ENCODE results near the gene ITGB2. TPM values are rescaled to one million over a fixed set of nuclear protein-coding genes. Genes with fewer than 3 reads are reported as not detected.
A peak's percentile ranks its signal among the peaks of the same experiment; 100 is the strongest.

Gene ITGB2
- total RNA-seq, 1 donor from 2014 or later = 0.91 TPM

DNA sequence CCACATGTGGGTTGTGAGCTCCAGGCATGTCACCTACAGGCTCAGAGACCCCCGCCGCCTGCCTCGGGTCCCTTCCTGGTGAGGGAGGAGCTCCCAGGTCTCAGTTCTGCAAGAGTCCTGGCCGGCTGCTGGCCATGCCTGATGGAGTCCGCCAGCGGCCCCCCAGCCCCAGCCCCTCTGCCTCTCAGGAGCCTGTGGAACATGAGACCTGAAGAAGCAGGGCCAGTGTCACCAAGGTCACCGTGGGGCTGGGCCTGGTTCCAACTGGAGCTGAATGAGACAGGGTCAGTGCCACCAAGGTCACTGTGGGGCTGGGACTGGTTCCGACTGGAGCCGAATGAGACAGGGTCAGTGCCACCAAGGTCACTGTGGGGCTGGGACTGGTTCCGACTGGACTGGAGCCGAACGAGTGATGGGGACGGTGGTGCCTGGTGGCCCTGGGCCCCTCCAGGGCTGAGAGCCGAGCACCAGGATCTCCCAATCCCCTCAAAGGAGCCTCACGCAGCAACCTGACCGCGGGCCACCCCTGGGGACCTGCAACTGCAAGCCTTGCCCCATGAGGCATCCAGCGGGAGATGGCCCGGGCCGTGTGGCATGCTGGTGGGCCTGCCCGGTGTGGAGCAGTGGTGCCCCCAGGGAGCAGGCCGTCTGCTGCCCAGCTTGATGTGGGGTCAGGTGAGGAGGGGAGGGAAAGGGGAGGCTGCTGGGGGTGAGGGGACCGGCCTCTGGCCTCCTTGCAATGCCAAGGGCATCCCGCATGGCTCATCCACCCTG is 32.7 kb downstream of the ITGB2 start:
- no peaks in the 10 kb centered on the region for H3K4me1 Mint-ChIP-seq (ENCODE audit: low read depth, unreplicated experiment)
- H3K9me3 Mint-ChIP-seq (ENCODE audit: unreplicated experiment) = peaks cover 4% of the 10 kb centered on the region
- peak; percentile 17 for DNase-seq
- TF ChIP-seq CTCF (IDR thresholded peaks at IDR 0.05; ENCODE audit: partially characterized antibody, unreplicated experiment) = no peak
- H3K27ac Mint-ChIP-seq (ENCODE audit: unreplicated experiment) = no peak overlapping the region
- no peaks in the 10 kb centered on the region for H3K36me3 Mint-ChIP-seq (ENCODE audit: unreplicated experiment)
- H3K4me3 Mint-ChIP-seq (ENCODE audit: unreplicated experiment) = no peak overlapping the region
- H3K27me3 Mint-ChIP-seq (ENCODE audit: unreplicated experiment) = peaks cover 4% of the 10 kb centered on the region

- Mint-ChIP-seq H3K4me3 (ENCODE audit: unreplicated experiment) (no peak overlapping the region), H3K27ac (ENCODE audit: unreplicated experiment) (no peak overlapping the region), H3K9me3 (ENCODE audit: unreplicated experiment) (peaks cover 2% of the 10 kb centered on the region), H3K4me1 (ENCODE audit: low read depth, unreplicated experiment) (no peaks in the 10 kb centered on the region), H3K36me3 (ENCODE audit: unreplicated experiment) (no peaks in the 10 kb centered on the region), H3K27me3 (ENCODE audit: unreplicated experiment) (peaks cover 4% of the 10 kb centered on the region)
- peak; percentile 0 for DNase-seq
- TF ChIP-seq CTCF (IDR thresholded peaks at IDR 0.05; ENCODE audit: partially characterized antibody, unreplicated experiment) = no peak
These were observed 33.4 kb downstream of the ITGB2 start for GRCh38 chr21:44887126-44887806.

- H3K4me1 Mint-ChIP-seq (ENCODE audit: low read depth, unreplicated experiment) = no peaks in the 10 kb centered on the region
- peak; percentile 13 for DNase-seq
- no peak overlapping the region for H3K4me3 Mint-ChIP-seq (ENCODE audit: unreplicated experiment)
- no peak overlapping the region for H3K27ac Mint-ChIP-seq (ENCODE audit: unreplicated experiment)
- no peak for TF ChIP-seq CTCF (IDR thresholded peaks at IDR 0.05; ENCODE audit: partially characterized antibody, unreplicated experiment)
- H3K36me3 Mint-ChIP-seq (ENCODE audit: unreplicated experiment) = no peaks in the 10 kb centered on the region
- peaks cover 4% of the 10 kb centered on the region for H3K9me3 Mint-ChIP-seq (ENCODE audit: unreplicated experiment)
- H3K27me3 Mint-ChIP-seq (ENCODE audit: unreplicated experiment) = peaks cover 4% of the 10 kb centered on the region
These were observed 34.3 kb downstream of the ITGB2 start for GRCh38 chr21:44886113-44887075.

- Mint-ChIP-seq H3K4me3 (ENCODE audit: unreplicated experiment) (no peak overlapping the region), H3K36me3 (ENCODE audit: unreplicated experiment) (no peaks in the 10 kb centered on the region), H3K27ac (ENCODE audit: unreplicated experiment) (no peak overlapping the region), H3K9me3 (ENCODE audit: unreplicated experiment) (peaks cover 4% of the 10 kb centered on the region), H3K27me3 (ENCODE audit: unreplicated experiment) (peaks cover 4% of the 10 kb centered on the region), H3K4me1 (ENCODE audit: low read depth, unreplicated experiment) (no peaks in the 10 kb centered on the region)
- no peak for TF ChIP-seq CTCF (IDR thresholded peaks at IDR 0.05; ENCODE audit: partially characterized antibody, unreplicated experiment)
- DNase-seq = peak; percentile 6
These were observed 35.1 kb downstream of the ITGB2 start for GRCh38 chr21:44885615-44886014.

All from glutamatergic neuron (in vitro differentiated cells).